Bronchial epithelial cell (primary cell): Measurements from ENCODE around the gene BAD. TPM values are rescaled to one million over a fixed set of nuclear protein-coding genes. Genes with fewer than 3 reads are reported as not detected.
A peak's percentile ranks its signal among the peaks of the same experiment; 100 is the strongest.

ENCODE experiments used
- DNase-seq: peaks from one replicate; pipeline ENCODE4 v3.0.0-alpha.2; 2010; ENCODE audit warnings: low read depth
- FAIRE-seq: peaks from 2 replicates; lab custom pipeline; 2011; peaks lifted over from hg19 to GRCh38; lab: Jason Lieb, UNC
- H3K27me3 ChIP-seq: 2 replicates; pipeline ENCODE4 v1.5.1; 2011; ENCODE audit warnings: low read length; ENCODE audit not compliant: control insufficient read depth, insufficient read depth
- H3K36me3 ChIP-seq: 2 replicates; pipeline ENCODE4 v1.5.1; 2011; ENCODE audit warnings: low read length; ENCODE audit not compliant: control insufficient read depth, insufficient read depth
- H3K4me3 ChIP-seq: 2 replicates; pipeline ENCODE4 v1.5.1; 2011; ENCODE audit warnings: mild to moderate bottlenecking, low read depth, low read length, control low read depth
- CTCF ChIP-seq: IDR thresholded peaks from 2 replicates; pipeline ENCODE4 v1.5.1; 2011; ENCODE audit warnings: mild to moderate bottlenecking, moderate library complexity, low read length, control low read depth, inconsistent platforms; ENCODE audit not compliant: insufficient read depth, severe bottlenecking
- total RNA-seq: library from RNA; depleted of rRNA; stranded (reverse); fragments of >200 nt; gene quantifications from 2 replicates; pipeline ENCODE4 v1.2.1, GENCODE V29; 2014

BAD gene
- total RNA-seq, 1 donor from 2014 or later = 63.4 TPM

DNA sequence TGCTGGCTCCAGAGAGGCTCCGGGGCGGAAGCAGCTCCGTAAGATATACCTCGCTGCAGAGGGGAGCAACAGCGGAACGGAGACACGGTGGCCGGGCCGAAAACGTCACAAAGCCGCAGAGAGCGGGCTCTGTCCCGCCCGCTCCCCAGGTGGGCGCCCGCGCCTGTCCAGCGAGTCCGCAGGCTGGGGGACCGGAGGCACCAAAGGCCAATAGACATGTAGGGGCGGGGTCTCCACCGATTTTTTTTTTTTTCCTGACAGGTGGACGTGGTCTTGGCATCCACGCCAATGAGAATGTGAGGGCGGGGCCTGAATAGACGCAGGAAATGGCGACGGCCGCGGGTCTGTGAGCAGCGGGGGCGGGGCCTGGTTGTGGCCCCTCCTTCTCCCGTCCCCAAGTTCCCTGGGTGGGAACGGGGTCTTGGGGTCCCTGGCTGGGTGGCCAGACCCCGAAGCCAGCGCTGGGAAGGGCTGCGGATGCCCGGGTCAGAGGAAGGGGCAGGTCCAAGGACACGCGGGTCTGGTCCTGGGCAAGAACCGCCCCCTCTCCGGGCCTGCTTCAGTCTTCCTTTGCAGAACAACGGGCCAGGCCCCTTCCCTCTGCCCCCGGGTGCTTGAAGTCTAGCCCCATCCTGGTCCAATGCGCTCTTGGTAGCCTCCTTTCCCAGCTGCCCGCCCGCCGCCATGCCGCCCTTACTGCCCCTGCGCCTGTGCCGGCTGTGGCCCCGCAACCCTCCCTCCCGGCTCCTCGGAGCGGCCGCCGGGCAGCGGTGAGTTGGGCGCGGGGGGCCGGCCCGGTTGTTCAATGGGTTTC is 54.1 kb downstream of the BAD start, which contains the start of gene DNAJC4:
DNAJC4 (plus strand) TSS at position 378 of the 814 bp plus-strand sequence; CDS start at position 685, 307 bp downstream.
- DNase-seq = peak; percentile 81

DNA sequence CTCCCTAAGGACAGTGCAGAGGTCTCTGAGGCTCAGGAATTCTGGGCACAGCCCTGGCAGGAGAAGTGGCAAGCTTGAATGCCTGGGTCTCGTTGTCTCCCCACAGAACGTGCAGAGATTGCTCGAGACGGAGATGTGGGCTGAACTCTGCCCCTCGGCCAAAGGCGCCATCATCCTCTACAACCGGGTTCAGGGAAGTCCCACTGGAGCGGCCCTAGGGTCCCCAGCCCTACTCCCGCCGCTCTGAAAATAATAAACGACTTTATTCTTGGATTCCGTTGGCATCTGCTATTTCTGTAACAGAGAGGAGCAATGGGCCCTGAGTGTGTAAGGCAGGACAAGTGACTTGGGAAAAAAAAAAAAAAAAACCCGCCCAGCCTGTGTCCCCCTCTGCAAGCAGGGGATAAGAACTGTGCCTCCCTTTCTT is 54.7 kb downstream of the BAD start:
- Histone ChIP-seq H3K27me3 (no peaks in the 10 kb centered on the region), H3K4me3 (peak overlapping the region; percentile 86), H3K36me3 (no peaks in the 10 kb centered on the region)
- DNase-seq = no peak
- FAIRE-seq = no peak
- no peak for TF ChIP-seq CTCF

More for the DNA sequence above, 54.1 kb downstream of the BAD start, which contains the start of gene DNAJC4:
- no peak for FAIRE-seq
- Histone ChIP-seq H3K36me3 (no peaks in the 10 kb centered on the region), H3K4me3 (peak within 1 kb of the TSS; percentile 86), H3K27me3 (no peaks in the 10 kb centered on the region)
- no peak for TF ChIP-seq CTCF

DNA sequence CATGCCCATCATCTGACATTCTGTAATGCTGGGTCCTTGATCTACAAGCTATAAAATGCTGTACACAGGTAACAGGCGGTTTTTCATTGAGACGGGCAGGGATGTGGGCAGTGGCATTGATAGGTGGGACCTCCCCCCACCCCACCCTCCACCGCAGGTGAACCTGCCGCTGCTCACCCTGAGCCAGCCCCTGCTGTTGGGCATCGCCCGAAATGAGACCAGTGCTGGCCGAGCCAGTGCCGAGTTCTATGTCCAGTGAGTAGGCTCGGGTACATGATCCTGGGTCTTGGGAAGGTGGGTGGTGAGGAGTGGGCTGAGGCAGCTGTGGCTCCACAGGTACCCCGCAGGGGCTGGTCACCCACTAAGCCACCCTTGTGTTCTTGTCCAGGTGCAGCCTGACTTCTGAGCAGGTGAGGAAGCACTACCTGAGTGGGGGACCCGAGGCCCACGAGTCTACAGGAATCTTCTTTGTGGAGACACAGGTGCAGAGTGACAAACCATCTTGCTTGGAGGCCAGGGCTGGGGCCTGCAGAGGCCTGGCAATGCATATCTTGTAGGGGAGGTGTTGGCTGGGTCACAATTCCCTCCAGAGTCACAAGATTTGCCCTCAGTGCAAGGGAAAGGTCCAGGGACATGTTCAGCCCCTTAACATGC is 55.2 kb downstream of the BAD start:
- no peak overlapping the region for H3K4me3 ChIP-seq
- FAIRE-seq = no peak
- no peak for DNase-seq
- no peaks in the 10 kb centered on the region for H3K27me3 ChIP-seq
- H3K36me3 ChIP-seq = peaks cover 1% of the 10 kb centered on the region
- no peak for TF ChIP-seq CTCF

- DNase-seq = peak; percentile 62
- H3K4me3 ChIP-seq = peak overlapping the region; percentile 65
These were observed 57.0 kb downstream of the BAD start for GRCh38 chr11:64227405-64227956.

GRCh38 chr11:64226507-64227051 is 57.9 kb downstream of the BAD start:
- H3K4me3 ChIP-seq = peak overlapping the region; percentile 65
- no peak for FAIRE-seq
- no peak for DNase-seq
- no peaks in the 10 kb centered on the region for H3K27me3 ChIP-seq
- no peak for TF ChIP-seq CTCF
- peaks cover 10% of the 10 kb centered on the region for H3K36me3 ChIP-seq

More at GRCh38 chr11:64227405-64227956, 57.0 kb downstream of the BAD start:
- TF ChIP-seq CTCF = no peak
- FAIRE-seq = no peak
- Histone ChIP-seq H3K27me3 (no peaks in the 10 kb centered on the region), H3K36me3 (peaks cover 10% of the 10 kb centered on the region)
